HG02623 (cell line): ENCODE results near the gene PSME3IP1.

Experiments
- ATAC-seq: cut with Tn5 transposase; IDR thresholded peaks from one replicate; pipeline ENCODE4 v1.9.1; 2021; ENCODE audit warnings: moderate library complexity; ENCODE audit not compliant: unreplicated experiment

The PSME3IP1 gene

DNA sequence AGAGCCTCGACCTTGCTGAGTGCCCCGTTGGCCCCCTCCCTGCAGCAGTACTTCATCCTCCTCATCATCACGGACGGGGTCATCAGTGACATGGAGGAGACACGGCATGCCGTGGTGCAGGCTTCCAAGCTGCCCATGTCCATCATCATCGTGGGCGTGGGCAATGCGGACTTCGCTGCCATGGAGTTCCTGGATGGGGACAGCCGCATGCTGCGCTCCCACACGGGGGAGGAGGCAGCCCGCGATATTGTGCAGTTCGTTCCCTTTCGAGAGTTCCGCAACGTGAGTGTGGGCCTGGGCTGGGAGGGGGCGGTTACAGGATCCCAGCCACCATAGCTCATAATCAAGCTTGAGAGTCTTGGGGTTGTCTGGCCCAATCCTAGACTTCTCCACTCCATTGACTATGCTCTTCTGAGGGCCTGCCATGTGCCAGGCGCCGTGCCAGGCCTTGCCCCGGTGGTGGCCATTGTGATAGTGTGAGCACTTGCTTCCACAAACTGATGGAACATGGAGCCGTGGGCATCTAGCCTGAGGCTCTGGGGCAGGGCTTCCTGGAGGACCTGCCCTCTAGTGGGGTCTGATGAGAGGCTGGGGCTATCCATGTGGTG lies 39.7 kb downstream of the PSME3IP1 start:
- no peak for ATAC-seq

DNA sequence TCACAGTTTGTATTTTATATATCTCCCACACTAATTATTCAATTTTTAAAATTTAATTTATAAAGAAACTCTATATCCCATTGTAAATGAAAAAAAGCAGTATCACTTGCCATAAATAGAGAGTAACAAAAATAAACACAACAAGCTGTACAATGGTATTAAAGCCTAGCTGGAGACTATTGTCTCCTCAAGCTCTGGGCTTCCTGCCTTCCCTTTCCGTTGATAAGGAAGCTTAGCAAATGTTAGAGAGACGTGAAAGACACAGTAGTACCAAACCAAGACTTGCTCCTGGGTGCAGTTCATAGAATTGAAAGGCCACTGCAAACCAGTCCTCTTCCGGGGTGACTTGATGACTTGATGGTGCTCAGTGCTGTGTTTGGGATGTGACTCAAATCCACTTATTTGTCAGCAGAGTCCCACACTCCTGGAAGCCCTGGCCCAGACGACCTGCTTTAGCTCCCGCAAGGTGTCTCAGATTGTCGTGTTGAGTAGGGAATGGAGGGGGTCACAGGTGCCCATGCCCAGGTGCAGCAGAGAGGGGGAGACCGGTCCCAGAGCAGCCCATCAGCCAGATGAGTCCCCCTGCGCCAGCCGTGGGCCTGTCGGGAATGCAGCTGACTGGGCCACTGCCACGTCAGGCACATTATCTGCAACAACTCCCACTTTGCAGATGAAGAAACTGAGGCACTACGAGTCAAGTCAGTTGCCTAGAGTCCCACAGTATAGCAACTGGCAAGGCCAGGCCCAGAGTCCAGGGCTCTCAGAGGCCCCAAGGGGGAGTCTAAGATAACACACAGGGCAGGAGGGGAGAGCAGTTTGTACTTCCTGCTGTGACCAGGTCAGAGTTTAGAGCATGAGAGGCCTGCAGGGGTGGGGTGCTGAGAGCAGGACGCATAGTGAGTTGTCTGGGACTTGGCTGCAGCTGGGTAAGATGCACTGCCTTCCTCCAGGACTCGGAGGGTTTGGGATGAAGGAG lies 40.5 kb downstream of the PSME3IP1 start:
- no peak for ATAC-seq

DNA sequence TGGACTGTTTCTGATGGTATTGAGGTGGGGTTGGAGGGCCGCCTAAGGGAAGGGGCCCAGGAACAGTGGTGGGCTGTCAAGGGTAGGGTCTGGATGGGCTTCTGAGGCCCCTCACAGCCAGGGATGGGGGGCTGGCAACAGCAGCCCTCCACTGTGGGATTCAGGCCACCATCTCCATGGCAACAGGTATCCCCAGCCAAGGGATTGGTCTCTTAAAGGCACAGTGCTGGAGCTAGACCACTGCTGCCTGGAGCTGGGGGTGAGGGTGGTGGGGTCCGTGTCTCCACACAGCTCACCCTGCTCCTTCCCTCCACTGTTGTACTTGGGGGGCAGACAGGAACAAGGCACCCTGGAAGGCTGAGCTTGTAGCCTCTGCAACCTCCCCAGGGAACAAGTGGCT lies 41.8 kb downstream of the PSME3IP1 start:
- ATAC-seq, result no peak

DNA sequence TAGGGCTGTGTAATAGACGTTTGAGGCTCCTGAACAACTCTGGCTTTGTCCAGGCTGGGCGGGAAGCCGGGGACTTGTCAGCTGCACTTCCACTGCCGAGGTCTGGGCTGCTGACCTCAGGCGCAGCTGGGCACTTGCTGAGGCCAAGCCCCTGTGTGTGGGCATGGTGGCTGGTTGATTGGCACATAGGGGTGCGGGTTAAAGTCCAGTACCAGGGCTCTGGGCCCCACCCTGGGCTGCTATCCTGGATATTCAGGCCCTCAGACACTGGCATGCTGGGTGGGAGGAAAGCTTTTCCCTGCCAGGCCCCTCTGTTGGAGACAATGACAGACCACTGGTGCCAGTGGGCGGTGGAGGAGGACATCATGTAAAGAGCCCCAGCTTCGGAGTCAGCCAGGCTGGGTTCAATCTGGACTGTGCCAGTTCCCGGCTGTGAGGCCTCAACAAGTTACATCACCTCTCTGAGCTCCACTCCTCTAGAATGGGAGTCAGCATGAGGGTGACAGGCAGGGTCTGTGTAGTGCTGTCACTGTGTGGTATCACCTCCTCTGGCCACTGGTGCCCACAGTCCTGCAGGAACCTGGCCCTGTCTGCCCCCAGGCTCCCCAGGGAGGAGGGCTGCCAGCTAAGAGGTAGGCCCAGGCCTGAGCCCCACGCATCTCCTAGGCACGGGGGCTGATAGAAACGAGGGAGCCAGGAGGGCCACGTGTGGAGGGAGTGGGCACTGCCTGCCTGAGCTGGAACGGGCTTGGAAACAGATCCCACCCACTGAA lies 42.5 kb downstream of the PSME3IP1 start:
- no peak for ATAC-seq

DNA sequence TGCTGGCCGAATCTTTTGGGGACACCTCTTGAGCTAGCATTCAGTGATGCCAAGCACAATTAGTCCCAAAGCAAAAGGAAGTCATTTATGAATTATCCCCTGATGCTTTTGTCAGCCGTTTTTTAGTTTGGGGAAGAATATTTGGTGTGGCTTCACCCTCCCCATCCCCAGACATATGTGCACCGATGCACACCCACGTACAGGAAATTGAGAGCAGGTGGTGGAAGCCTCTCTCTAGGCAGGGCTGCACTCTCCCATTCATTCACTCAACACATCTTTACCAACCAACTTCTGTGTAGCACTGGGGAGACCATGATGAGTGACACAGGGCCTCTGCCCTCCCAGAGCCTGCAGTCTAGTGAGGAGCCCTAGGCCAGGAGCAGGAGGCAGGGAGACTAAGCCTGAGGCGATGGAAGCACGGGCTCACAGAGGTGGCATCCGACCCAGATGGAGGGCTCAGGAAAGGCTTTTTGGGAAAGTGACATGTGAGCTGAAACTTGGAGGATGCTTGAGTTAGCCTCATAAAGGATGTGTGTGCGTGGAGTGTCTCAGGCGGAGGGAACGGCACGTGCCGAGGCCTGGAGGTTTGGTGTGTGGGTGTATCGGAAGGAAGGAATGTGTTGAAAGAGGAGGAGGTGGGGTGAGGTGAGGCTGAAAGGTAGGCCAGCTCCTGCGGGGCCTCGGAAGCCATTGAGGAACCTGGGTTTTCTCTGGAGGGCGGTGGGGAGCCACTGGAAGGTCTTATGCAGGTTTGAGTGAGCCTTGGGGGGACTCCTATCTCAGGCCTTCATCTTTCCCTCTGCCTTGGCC lies 43.8 kb downstream of the PSME3IP1 start:
- ATAC-seq, result no peak

DNA sequence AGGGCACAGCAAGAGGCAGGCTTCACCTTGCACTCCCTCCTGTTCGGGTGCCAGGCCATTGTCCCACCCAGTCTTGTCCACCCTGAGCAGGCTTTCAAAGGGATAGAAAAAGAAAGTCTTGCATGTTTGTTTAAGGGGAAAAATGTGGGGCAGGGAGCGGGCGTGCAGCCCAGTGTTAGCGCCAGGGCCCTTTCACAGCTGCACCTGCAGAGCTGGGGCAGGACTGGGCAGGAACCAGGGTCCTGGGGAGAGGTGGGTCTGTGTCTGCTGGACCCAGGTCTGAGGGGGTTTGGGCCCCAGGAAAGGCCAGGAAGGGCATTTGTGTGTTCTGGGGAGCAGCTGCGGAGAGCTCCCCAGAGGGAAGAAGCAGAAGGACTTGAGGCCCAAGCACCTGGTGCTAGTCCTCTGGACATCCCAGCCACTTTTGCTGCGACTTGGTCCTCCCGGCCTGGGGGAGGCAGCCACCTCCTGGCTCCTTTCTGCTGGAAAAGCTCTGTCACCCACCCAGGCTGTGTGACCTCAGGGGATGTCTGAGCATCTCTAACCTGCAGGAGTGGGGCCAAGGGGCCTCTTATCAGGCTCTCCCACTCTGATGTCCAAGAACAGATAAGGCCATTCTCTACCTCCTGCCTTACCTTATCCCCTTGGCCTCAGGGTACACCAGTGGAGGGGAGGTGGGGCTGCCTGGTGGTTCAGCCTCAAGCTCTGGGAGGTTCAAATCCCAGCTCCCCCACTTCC lies 44.7 kb downstream of the PSME3IP1 start:
- no peak for ATAC-seq

DNA sequence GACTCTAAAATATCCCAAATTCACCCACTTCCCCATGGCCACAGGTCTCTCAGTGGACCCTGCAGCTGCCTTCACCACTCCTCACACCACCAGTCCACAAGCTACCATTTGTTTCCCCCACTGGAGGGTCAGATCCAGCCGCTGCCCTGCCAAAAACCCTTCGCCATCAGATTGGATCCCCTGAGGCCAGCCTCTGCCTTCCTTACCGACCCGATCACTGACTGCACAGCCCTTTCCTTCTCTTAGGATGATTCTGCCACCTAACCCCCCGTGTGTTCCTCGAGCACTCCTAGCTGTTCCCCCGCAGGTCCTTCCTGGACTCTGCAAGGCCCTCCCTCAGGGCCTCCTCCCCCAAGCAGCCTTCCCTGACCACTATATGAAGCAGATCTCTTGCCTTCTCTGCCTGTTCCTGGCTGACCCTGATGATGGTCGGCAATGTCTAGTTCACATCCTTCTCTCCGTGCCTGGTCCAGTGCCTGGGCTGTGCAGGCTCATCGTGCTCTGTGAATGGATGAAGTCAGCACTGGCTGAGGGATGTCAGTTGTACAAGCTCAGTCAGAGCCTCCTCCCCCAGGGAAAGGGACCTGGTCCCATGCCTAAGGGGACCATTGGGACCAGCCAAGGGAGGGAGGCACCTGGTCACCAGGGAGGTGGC lies 47.4 kb downstream of the PSME3IP1 start:
- no peak for ATAC-seq

DNA sequence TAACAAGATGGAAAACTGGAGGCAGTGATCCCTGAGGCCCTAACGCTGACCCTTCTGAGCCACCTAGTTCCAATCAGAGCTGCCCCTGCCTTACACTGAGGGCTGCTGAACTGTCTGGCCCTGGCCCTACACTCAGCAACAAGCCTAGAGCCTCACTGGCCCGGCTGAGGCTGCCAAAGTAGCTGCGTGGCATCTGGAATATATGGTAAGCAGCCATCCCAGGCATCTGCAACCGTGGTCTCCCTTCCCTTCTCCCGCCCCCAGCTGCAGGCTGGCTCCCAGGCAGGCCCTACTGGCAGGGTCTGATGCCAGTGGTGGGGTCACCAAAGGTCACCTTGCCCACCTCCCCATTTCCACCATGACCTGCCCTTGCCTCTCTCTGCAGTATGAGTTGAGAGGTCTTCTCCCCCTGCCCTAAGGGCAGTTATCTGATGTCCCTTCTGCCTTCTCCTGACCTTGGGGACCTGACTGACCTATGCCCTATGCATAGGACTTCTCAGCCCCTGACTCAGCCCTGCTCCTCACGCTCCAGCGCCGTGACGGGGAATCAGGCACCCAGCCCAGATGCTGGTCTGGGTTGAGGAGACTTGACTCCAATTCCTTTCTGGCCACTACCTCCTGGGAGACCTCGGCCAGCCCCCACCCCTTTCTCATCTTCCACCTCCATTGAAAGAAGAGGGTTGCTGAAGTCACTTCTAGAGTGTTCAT lies 48.1 kb downstream of the PSME3IP1 start:
- ATAC-seq, result no peak

DNA sequence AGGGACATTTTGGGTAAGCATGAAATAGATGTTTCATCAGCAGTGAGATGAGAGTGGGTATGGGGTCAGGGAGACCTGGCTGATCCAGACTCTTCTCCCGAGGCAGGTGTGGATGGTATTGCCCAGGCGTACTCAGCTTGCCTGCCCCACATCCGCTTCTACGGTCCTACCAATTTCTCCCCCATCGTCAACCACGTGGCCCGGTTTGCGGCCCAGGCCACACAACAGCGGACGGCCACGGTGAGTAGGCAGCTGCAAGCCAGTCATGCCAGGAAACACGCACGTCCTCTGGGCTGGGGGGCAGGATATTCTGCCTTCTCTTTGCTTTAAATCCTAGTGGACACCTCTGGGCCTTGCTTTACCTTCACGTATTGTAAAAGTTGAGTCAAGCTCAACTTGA lies 48.8 kb downstream of the PSME3IP1 start:
- no peak for ATAC-seq

DNA sequence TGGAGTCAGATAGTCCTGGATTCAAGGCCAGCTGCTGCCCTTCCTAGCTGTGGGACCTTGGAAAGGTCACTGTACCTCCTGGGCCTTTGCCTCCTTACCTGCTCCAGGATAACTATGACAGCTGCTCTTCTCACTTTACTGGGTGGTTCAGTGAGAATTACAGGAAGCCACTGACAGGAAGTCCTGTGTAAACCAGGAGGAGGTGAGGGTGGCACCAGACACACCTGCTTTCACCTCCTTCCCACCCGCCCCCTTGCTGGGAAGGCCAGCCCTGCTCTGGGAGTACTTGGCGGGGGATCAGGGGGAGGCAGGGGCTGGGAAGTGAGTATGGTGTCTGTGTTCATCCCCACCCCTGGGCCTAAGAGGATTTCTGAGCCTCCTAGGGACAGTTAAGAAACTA lies 50.9 kb downstream of the PSME3IP1 start:
- no peak for ATAC-seq

DNA sequence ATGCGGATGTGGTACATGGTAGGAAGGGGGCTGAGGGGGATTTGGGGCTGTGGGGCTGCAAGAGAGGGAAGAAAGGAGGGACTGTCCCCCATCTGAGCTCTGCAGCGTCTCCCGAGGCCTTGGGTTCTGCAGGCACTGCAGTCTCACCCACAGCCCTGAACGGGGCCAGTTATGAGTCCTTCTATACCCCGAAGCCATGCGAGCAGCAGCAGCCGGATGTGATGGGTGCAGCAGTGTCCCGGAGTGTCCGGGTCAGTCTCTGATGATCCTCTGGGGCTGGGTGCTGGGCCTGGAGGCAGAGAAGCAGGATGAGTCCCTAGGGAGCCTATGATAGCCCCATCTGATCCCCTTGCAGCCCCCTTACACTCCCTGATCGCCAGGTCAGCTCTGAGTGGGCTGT lies 52.0 kb downstream of the PSME3IP1 start:
- no peak for ATAC-seq

DNA sequence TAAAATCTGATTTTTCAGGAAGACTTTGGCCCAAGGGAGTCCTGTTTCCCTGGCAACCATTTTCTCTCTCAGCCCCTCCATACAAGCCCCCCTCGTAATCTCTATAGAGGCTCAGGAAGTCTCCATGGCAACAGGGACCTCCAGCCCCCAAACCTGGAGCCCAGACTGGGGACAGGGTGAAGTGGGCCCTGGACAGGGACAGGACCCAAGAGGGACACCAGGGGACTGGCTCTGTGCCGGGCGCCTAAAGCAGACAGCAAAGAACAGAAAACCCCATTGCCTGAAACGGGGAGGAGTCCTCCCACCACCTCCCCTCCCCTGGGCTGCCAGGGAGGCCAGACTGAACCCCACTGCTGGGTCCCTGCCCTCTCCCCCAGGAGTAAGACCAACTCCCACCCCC lies 52.8 kb downstream of the PSME3IP1 start:
- ATAC-seq, result no peak

DNA sequence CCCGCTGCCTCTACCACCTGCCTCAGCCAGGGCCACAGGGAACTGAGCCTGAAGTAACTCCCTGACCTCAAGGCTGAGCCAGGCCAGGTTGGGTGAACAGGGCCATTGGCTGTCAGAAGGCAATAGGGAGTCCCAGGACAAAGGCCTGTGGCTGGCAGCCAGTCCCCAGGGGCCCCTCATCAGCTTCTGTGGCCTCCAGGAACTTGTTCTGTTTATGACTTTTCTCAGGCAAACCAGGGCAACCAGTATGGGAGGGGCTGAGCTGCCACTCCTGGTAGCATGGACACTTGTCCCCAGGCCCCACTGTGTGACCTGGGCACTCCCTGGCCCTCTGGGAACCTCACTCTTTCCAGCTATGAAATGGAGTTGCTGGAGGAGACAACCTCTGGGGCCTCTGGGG lies 53.4 kb downstream of the PSME3IP1 start:
- no peak for ATAC-seq

DNA sequence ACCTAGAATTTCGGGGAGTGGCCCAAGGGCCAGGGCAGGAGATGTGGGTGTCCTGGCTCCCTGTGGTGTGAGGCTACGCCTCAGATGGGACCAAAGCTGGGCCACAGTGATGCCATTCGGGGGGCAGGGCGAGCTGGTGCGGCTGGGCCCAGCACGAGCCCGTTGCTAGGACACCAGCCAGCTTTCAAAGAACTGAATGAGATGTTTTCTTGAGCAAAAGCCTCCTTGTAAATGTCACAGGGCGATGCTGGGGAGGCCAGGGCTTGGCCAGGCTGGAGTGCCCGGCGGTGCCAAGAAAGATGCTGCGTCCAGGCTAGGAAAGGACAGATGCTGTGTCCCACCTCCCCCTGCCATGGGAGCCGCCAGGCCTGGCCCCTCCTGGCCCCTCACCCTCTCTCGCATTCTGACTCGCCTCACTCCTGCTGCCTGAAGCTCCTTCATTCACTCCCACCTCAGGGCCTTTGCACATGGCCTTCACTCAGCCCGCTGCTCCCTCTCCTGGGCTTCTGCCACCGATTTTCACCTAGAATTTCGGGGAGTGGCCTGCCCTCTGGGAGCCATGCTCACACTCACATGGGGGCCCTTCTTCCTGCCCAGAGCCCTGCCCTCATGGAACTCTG lies 54.4 kb downstream of the PSME3IP1 start:
- no peak for ATAC-seq

DNA sequence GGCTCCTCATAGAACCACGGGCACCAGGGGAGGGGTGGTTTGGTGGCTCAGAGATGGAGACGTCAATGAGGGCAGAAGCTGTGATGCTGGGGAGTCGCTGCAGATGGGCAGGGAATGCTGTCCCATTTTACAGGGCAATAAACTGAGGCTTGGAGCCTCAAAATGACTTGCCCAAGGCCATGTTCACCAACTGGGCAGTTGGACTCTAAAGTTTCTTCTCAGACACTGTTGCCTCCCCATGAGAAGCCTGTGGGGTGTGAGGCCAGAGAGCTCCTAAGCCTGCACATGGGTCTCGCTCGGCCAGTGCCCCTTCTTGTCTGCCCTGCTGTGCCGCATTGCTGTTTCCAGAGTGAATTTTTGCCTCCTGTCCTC lies 54.9 kb downstream of the PSME3IP1 start:
- no peak for ATAC-seq

DNA sequence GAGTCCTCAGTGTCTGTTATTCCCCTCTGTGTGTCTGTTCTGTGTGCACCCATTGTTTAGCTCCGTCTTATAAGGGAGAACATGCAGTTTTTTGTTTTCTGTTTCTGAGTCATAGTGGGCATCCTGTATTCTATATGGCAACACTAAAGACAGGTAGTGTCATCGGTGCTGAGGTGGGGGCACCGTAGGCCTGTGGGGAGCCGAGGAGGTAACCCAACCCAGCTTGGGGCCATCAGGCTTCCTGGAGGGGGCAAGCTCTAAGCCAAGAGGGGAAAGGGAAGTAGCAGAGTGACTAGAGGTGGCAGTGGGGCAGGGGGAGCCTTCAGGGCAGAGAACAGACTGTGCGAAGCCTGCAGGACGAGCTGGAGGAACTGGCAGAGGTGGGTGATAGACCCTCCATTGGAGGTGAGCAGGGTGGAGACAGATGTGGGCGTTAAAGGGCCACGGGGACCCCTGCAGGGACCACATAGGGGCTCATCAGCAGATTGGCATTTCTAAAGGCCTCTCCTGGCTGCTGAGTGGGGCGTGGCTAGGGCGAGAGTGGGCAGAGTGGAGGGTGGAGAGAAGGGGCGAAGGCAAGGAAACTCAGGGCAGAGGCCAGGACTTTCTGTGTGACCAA lies 57.0 kb downstream of the PSME3IP1 start:
- no peak for ATAC-seq

DNA sequence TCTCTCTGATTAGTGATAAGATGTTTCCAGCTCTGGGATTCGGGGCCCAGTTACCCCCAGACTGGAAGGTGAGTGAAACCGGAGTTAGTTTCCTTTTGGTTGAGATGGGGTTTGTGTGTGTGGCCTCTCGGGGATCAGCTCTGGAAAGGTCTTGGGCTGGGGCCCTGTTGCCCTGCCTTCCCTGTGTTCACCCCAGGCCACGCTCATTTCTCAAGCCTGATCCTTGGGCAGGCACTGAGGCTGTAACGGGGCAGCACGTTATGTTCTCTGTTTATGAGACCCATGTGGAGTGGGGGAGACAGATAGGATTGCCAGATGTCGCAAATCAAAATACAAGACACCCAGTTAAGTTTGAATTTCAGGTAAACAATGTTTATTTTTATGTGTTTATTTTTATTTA lies 58.0 kb downstream of the PSME3IP1 start:
- ATAC-seq, result no peak
